AG09309 (cell line): ENCODE data around the gene ATF7IP.

Experiments used
- DNase-seq: peaks from one replicate; pipeline ENCODE4 v3.0.0-alpha.2; 2010; ENCODE audit warnings: low read depth
- H3K4me3 ChIP-seq: 2 replicates; pipeline ENCODE4 v1.5.1; 2011; ENCODE audit warnings: mild to moderate bottlenecking, low read depth, low read length, moderate library complexity; ENCODE audit not compliant: control insufficient read depth
- CTCF ChIP-seq: IDR thresholded peaks from 2 replicates; pipeline ENCODE4 v1.5.1; 2011; ENCODE audit warnings: mild to moderate bottlenecking, low read depth, low read length, inconsistent platforms; ENCODE audit not compliant: insufficient read depth, control insufficient read depth; ENCODE audit errors: missing control alignments

Gene ATF7IP

DNA sequence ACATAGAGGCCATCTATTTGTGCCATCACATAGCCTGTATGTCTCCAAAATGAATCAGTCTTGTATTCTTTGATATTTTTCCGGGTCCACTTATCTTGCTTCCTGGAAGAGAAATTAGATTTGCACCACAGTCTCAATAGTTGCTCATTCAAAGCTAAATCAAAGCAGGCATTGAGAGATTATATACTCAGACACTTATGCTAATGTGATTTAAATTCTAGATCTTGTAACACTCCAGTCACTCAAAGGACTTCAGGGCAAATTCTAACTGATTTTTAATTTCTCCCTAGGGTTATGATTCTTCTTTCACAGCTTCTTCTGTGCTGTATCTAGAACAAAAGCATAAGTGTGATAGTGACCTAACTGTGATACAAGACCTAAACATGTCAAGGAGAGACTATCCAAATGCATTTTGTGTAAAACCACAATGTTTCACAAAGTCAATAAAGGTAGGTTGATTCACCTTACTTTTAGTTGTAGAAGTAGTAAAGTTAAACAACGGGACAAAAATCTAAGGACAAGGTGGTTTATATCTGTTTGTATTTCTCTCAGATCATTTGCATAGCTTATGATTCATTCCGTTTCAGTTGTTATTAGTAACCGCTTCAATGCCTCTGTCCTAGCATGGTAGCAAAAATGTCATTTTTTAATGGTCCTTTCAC, 175.4 kb downstream of the ATF7IP start:
- no peak for TF ChIP-seq CTCF
- no peak for DNase-seq
- H3K4me3 ChIP-seq, result no peak overlapping the region

DNA sequence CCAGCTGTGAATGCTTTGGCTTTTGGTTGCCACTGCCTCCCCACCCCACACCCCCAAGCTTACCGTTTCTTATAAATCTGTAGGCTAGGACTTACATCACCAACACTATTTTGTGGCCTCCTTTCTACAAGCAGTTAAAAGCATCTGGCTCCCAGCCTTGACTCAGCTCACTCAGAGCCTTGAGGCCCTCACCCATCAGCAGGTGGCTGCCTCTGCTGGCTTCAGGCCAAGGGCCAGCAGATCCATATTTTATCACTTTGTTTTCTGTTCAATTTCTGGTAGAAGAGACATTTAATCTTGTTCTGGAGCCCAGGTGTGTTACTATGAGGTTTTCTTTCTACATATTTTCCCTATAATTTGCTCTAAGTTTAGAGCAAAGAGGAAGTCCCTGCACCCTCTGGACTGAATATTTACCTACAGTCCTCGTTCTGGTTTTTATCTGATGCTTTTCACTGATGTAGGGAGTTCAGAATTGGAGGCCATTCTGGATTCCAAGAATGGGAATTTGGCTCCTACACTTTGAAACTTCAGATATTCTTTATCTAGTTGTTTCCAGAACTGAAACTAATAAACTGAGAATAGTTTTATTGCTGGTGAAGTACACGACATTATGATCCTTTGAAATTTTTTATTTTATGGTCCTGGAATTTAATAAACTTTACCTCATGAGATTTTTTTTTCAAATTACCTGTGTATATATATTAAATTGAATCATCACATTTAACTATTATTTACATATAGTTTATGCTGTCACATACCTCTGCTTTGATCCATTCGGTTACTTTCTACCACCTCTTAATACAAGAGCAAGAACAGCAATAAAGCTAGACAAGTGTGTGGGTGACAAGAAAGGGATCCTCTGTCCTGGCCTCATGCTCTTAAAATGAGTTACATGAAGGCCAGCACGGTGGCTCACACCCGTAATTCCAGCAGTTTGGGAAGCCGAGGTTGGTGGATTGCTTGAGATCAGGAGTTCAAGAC, 180.0 kb downstream of the ATF7IP start:
- no peak for TF ChIP-seq CTCF
- DNase-seq, result no peak
- no peak overlapping the region for H3K4me3 ChIP-seq

DNA sequence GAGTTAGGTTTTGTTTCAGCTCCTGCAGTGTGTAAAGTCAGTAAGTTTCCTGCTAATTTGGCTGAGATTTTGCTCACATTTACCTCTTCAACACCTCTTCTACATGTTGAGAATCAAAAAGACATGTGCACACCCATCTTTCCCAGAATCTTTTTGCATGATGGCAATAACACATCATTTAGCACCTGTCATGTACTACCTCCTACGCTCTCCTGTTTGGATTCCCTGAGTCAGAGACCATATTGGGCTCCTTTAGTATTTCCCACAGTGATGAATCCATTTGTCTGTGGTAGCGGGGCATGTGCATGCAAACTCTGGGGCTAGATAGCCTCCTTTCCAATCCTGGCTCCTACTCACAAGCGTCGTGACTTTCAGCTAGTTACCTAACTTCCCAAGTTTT, 182.1 kb downstream of the ATF7IP start:
- DNase-seq, result no peak
- H3K4me3 ChIP-seq, result no peak overlapping the region
- TF ChIP-seq CTCF, result no peak

DNA sequence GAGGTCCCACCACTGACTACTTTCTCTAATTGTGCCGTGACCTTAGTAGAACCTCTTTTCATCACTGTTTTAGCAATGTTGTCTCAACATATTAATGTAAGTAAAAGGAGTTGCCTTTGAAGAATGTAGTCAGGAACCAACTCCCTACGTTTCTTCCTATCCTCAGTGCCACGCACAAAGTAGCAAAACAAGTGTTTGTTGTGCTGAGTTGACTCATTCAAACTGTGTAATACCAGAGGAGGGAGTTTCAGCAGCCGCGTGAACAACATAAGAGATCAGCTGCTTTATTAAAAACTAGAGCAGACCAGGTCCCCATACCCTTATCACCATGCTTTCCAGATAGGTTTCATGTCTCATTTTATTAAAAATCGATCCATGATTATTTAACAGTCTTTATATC, 183.1 kb downstream of the ATF7IP start:
- DNase-seq, result no peak
- no peak for TF ChIP-seq CTCF
- H3K4me3 ChIP-seq, result no peak overlapping the region
